Epidermal melanocyte (primary cell): Measurements from ENCODE around the gene GHR.
"Not testable (repeated sequence)": the region's sequence is repeated elsewhere in the genome, so short reads cannot be mapped to it uniquely, and the experiment has no call there.

ENCODE experiments used
- DNase-seq: peaks from one replicate; pipeline ENCODE4 v3.0.0; 2011; ENCODE audit warnings: low spot score; ENCODE audit not compliant: insufficient read length

The GHR gene

GRCh38 chr5:42701351-42702059 lies 278.3 kb downstream of the GHR start:
- DNase-seq = no peak

- no peak for DNase-seq
Measured at GRCh38 chr5:42703238-42703637, 280.0 kb downstream of the GHR start.

GRCh38 chr5:42715785-42716184 lies 292.5 kb downstream of the GHR start:
- DNase-seq = no peak

GRCh38 chr5:42718591-42718990 lies 295.4 kb downstream of the GHR start:
- no peak for DNase-seq

GRCh38 chr5:42719034-42719433 lies 295.8 kb downstream of the GHR start:
- DNase-seq = no peak

GRCh38 chr5:42720251-42720650 lies 297.0 kb downstream of the GHR start:
- DNase-seq = no peak

GRCh38 chr5:42721484-42721883 lies 298.2 kb downstream of the GHR start:
- DNase-seq = no peak

GRCh38 chr5:42734531-42735058 lies 311.4 kb downstream of the GHR start:
- not testable (repeated sequence) for DNase-seq

- DNase-seq = no peak
Measured at GRCh38 chr5:42740920-42741319, 317.7 kb downstream of the GHR start.

- DNase-seq = no peak
Measured at GRCh38 chr5:42745426-42745825, 322.2 kb downstream of the GHR start.

GRCh38 chr5:42745856-42746255 lies 322.6 kb downstream of the GHR start:
- DNase-seq = no peak

GRCh38 chr5:42749020-42749419 lies 325.8 kb downstream of the GHR start:
- DNase-seq = no peak

- DNase-seq = no peak
Measured at GRCh38 chr5:42750507-42750906, 327.3 kb downstream of the GHR start.

GRCh38 chr5:42751044-42751443 lies 327.8 kb downstream of the GHR start:
- DNase-seq = no peak

GRCh38 chr5:42753099-42753498 lies 329.9 kb downstream of the GHR start:
- no peak for DNase-seq

- no peak for DNase-seq
Measured at GRCh38 chr5:42756606-42757601, 333.7 kb downstream of the GHR start, which contains the start of gene CCDC152. Gene CCDC152, plus strand, starts transcription at chr5:42756818. Its CDS starts 2,304 bp downstream, at chr5:42759122.

- no peak for DNase-seq
Measured at GRCh38 chr5:42759456-42759855, 336.2 kb downstream of the GHR start.

- no peak for DNase-seq
Measured at GRCh38 chr5:42760426-42760825, 337.2 kb downstream of the GHR start.

- no peak for DNase-seq
Measured at GRCh38 chr5:42761791-42762190, 338.6 kb downstream of the GHR start.

- DNase-seq = no peak
Measured at GRCh38 chr5:42767491-42768105, 344.4 kb downstream of the GHR start.

- DNase-seq = no peak
Measured at GRCh38 chr5:42768106-42768504, 344.9 kb downstream of the GHR start.

- DNase-seq = no peak
Measured at GRCh38 chr5:42770003-42770402, 346.8 kb downstream of the GHR start.
